K562 (cell line): ENCODE results near the gene NLGN3. TPM values are rescaled to one million over a fixed set of nuclear protein-coding genes. Genes with fewer than 3 reads are reported as not detected.

Source experiments
- BHLHE40 ChIP-seq: IDR thresholded peaks from 2 replicates; pipeline ENCODE4 v1.6.1; 2011; ENCODE audit warnings: low read length, improper control_type of control experiment
- HMGN3 ChIP-seq: IDR thresholded peaks from 2 replicates; pipeline ENCODE4 v1.6.1; 2011; ENCODE audit warnings: borderline replicate concordance, low read depth, mild to moderate bottlenecking, mixed read lengths, low read length; ENCODE audit not compliant: insufficient read length; ENCODE audit errors: extremely low read depth
- NR2F6 ChIP-seq: fragments of 450-650 bp; formaldehyde crosslinking; IDR thresholded peaks from 2 replicates; pipeline ENCODE4 v1.4.0; 2020; ENCODE audit warnings: mild to moderate bottlenecking
- ZBTB2 ChIP-seq: fragments of 450-650 bp; IDR thresholded peaks from 2 replicates; pipeline ENCODE4 v1.6.1; 2016; ENCODE audit warnings: antibody characterized with exemption
- ZNF165 ChIP-seq: fragments of 250-450 bp; sonication (Bioruptor Pico); IDR thresholded peaks from 2 replicates; pipeline ENCODE4 v1.4.0; 2020; ENCODE audit warnings: borderline replicate concordance
- ZNF592 ChIP-seq: fragments of 450-650 bp; IDR thresholded peaks from 2 replicates; pipeline ENCODE4 v1.6.1; 2017; ENCODE audit warnings: antibody characterized with exemption, mild to moderate bottlenecking
- polyA plus RNA-seq, 8 experiments: library from polyadenylated mRNA; depleted of rRNA in 4 of 8; stranded (reverse) in 5 of 8; unstranded in 3 of 8; fragments of >200 nt; fragmentation: Nextera tagmentation in 2 of 8; fragmentation: Illumina TruSeq in 1 of 8; extraction: Ambion mirVana in 2 of 8; extraction: Trizol in 1 of 8; gene quantifications; 2 replicates each; pipeline versions ENCODE4 v1.2.1 to v1.2.3, GENCODE V29; 2011 to 2014; ENCODE audit warnings: inconsistent platforms in 1 of 8, missing spikeins in 1 of 8
- total RNA-seq, 7 experiments: library from RNA; depleted of rRNA in 6 of 7; stranded (reverse); fragments of >200 nt in 6 of 7; fragmentation: Illumina TruSeq in 2 of 7; extraction: Trizol in 2 of 7; gene quantifications; 2 replicates each; pipeline versions ENCODE4 v1.2.1 to v1.2.3, GENCODE V29; 2011 to 2021; ENCODE audit warnings: low replicate concordance in 1 of 7

Gene NLGN3
- total and polyA plus RNA-seq, 9 of the 15 experiments (the other 6 are each of a cell fraction or from before 2014, with no cell fraction given), result 0.03 to 0.86 (median 0.25) TPM

- TF ChIP-seq ZNF592 (no peak), ZNF165 (CRISPR knock-in tag) (no peak), ZBTB2 (no peak), BHLHE40 (no peak), HMGN3 (no peak), NR2F6 (no peak)
- TF ChIP-seq, all 486 proteins: peak for 0
These were observed 16.3 kb upstream of the NLGN3 start (continued) for GRCh38 chrX:71128166-71128833.
